Body of pancreas (tissue), 4 donors: ENCODE data around the gene IGIP. TPM values are rescaled to one million over a fixed set of nuclear protein-coding genes. Genes with fewer than 3 reads are reported as not detected.

Experiments used
- ATAC-seq: fragments of 150-250 bp; one replicate; pipeline ENCODE4 v1.9.1; 2016
- DNase-seq, 4 donors: peaks; one replicate each; pipeline ENCODE4 v3.0.0-alpha.2; 2019
- H3K27ac ChIP-seq, 4 donors: fragments of 200-600 bp; sonication (generic); 1 replicate in 3 of 4; 2 replicates in 1 of 4; pipeline versions ENCODE4 v1.5.1 to v1.6.1; 2016 to 2019; ENCODE audit warnings: mild to moderate bottlenecking in 1 of 4, mixed read lengths in 1 of 4, moderate library complexity in 1 of 4
- H3K27me3 ChIP-seq, 2 donors: fragments of 200-600 bp; sonication (generic); one replicate each; pipeline ENCODE4 v1.6.0; 2016; ENCODE audit warnings: mild to moderate bottlenecking in 1 of 2
- H3K36me3 ChIP-seq, 2 donors: fragments of 200-600 bp; sonication (generic); replicated peaks in 1 of 2; 2 replicates each; pipeline ENCODE4 v1.5.1; 2016; ENCODE audit warnings: low read depth in 2 of 2; ENCODE audit not compliant: insufficient read depth in 1 of 2
- H3K4me1 ChIP-seq: fragments of 200-600 bp; sonication (generic); one replicate; pipeline ENCODE4 v1.6.0; 2016
- H3K4me3 ChIP-seq, 2 donors: fragments of 200-600 bp; sonication (generic); 1 replicate in 1 of 2; 2 replicates in 1 of 2; pipeline ENCODE4 v1.5.1; 2016 to 2019
- H3K9me3 ChIP-seq, 3 donors: fragments of 200-600 bp; sonication (generic); 1 replicate in 2 of 3; 2 replicates in 1 of 3; pipeline ENCODE4 v1.5.1; 2016
- POLR2A ChIP-seq, 3 donors: fragments of 450-650 bp; IDR thresholded peaks; one replicate each; pipeline ENCODE4 v1.6.1; 2016; ENCODE audit warnings: antibody characterized with exemption in 3 of 3, mild to moderate bottlenecking in 2 of 3
- WGBS, 2 donors: methylation state at CpG; one replicate each; pipeline ENCODE4 v1.1.5; 2017; 5-methylcytosine and 5-hydroxymethylcytosine counted together
- intact Hi-C: fragments of 100-400 bp; cut with DNase I; formaldehyde crosslinking; loops from one replicate; pipeline ENCODE4 v1.15.1; 2023
- total RNA-seq, 2 donors: library from RNA; depleted of rRNA; stranded (reverse); fragments of >200 nt; gene quantifications; one replicate each; pipeline ENCODE4 v1.1.0, GENCODE V29; 2016
- TF ChIP-seq, protein P1 (sequence below), 7 experiments: fragments of 450-650 bp in 4 of 7; fragments of 200-600 bp in 3 of 7; sonication (generic) in 3 of 7; IDR thresholded peaks; one replicate each; pipeline ENCODE4 v1.5.1; 2016 to 2019; ENCODE audit warnings: antibody characterized with exemption in 7 of 7

Gene IGIP
- total RNA-seq, 2 donors from 2014 or later: 6.3 to 16.6 TPM

GRCh38 chr5:140106805-140107311 is 18.9 kb upstream of the IGIP start:
- no peaks in the 10 kb centered on the region for H3K36me3 ChIP-seq
- H3K27ac ChIP-seq: peak overlapping the region; percentile 91 to 99 (median 98)
- ATAC-seq: peak; percentile 1
- peak overlapping the region in 1 of 2 donors; percentile 8 for H3K4me3 ChIP-seq
- no peaks in the 10 kb centered on the region for H3K9me3 ChIP-seq
- H3K27me3 ChIP-seq: no peaks in the 10 kb centered on the region
- DNase-seq: no peak
- peaks cover 30% of the 10 kb centered on the region for H3K4me1 ChIP-seq
- TF ChIP-seq, protein P1, sequence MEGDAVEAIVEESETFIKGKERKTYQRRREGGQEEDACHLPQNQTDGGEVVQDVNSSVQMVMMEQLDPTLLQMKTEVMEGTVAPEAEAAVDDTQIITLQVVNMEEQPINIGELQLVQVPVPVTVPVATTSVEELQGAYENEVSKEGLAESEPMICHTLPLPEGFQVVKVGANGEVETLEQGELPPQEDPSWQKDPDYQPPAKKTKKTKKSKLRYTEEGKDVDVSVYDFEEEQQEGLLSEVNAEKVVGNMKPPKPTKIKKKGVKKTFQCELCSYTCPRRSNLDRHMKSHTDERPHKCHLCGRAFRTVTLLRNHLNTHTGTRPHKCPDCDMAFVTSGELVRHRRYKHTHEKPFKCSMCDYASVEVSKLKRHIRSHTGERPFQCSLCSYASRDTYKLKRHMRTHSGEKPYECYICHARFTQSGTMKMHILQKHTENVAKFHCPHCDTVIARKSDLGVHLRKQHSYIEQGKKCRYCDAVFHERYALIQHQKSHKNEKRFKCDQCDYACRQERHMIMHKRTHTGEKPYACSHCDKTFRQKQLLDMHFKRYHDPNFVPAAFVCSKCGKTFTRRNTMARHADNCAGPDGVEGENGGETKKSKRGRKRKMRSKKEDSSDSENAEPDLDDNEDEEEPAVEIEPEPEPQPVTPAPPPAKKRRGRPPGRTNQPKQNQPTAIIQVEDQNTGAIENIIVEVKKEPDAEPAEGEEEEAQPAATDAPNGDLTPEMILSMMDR (IDR thresholded peaks at IDR 0.05): no peak
- TF ChIP-seq POLR2A (IDR thresholded peaks at IDR 0.05): no peak
- WGBS, 2 donors: 23 to 28% methylated on average over 16 of the region's 16 CpGs
- intact Hi-C loops: no loop called here

DNA sequence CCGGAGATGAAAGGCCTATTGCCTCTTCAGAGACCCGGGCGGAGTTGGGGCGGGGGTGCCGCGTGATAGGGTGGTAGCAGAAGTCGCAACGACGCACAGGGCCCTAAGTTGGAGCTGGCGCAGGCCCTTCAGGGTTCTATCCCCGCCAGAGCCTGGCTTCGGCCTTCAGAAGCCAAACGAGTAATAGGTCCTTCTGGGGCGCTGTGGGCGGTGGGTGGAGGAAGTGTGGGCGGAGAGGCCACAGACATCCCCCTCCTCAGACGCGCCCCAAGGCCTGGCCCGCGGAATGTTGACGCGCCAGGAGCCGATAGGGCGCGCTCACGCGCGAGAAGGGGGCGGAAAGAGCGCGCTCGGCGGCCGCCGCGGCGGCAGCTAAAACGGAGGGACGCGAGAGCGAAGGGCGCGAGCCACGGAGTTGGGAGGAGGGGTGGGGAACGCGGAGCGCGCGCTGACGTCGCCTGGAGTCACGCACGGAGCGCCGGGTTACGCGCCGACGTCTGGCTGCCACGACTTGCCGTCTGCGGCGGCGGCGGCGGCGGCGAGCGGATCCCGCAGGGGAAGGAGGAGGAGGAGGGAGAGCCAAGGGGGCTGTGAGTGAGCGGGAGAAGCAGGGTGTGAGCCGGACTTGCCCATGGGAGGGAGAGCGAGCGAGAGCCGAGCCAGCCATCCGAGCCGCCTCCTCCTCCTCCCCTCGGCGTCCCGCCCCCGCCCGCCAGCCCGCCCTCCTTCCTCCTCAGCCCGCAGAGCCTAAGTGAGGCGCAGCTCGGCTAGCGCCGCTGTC is 18.2 kb upstream of the IGIP start:
- peak; percentile 93 for ATAC-seq
- H3K36me3 ChIP-seq: no peaks in the 10 kb centered on the region
- peaks cover 36% of the 10 kb centered on the region for H3K4me1 ChIP-seq
- peak overlapping the region; percentile 91 to 99 (median 98) for H3K27ac ChIP-seq
- TF ChIP-seq POLR2A (IDR thresholded peaks at IDR 0.05): peak; percentile 89 to 96 (median 89)
- TF ChIP-seq, protein P1 (IDR thresholded peaks at IDR 0.05): peak in 4 of 7 experiments; percentile 34 to 46 (median 44)
- intact Hi-C loops: no loop called here
- WGBS, 2 donors: 0 to 1% methylated on average over 33 to 80 of the region's 88 CpGs
- H3K9me3 ChIP-seq: no peaks in the 10 kb centered on the region
- H3K4me3 ChIP-seq: peak overlapping the region; percentile 56 to 66
- no peaks in the 10 kb centered on the region for H3K27me3 ChIP-seq
- DNase-seq: peak; percentile 94 to 96 (median 95)

DNA sequence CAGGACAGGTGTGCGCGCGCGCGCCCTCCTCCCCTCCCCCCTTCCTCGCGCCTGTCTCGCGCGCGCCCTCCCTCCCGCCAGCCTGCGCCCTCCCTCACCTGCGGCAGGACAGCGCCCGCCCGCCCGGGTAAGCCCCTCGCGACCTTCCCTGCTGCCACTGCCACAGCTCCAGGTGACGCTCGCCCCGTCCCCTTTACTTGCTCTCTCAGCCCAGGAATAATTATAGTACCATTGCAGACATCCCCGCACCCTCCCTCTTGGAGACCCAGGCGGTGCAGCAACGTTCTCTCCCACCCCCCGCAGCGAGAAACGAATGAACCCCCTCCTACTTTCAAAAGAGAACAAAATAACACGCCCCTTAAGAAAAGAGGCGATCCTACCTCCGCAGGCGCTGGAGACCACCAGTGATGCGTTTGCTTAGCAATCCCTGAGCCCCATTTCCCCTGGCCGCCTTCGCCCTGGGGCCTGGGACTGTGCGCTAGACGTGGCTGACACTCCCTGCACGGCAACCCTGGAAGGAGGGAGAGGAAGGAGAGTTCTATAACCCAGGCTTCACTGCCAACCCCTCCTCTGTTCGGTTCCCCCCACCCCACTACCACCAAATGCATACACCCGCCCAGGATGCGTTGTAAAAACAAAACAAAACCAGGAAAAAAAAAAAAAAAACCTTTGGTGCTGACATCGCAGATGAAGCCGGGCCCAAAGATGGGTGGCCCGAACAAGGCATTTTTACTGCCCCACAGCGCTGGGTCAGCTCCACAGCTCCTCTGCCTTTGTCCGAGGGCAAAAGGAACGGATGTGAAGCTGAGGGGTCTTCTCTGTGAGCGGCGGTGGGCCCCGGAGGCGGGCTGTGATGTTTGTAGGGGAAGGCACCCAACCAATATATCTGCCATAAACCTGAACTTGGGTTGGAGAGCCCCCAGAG is 17.4 kb upstream of the IGIP start:
- Histone ChIP-seq H3K27ac (peak overlapping the region; percentile 91 to 99 (median 98)), H3K36me3 (no peaks in the 10 kb centered on the region), H3K4me3 (peak overlapping the region; percentile 56 to 66), H3K4me1 (peaks cover 45% of the 10 kb centered on the region), H3K27me3 (no peaks in the 10 kb centered on the region), H3K9me3 (no peaks in the 10 kb centered on the region)
- peak; percentile 21 to 94 (median 66) for DNase-seq
- intact Hi-C loops: no loop called here
- TF ChIP-seq, protein P1 (IDR thresholded peaks at IDR 0.05): no peak
- no peak for TF ChIP-seq POLR2A (IDR thresholded peaks at IDR 0.05)
- WGBS, 2 donors: 1 to 2% methylated on average over 38 to 39 of the region's 52 CpGs
- peak; percentile 9 for ATAC-seq

- Histone ChIP-seq H3K4me3 (peak overlapping the region; percentile 56 to 66), H3K36me3 (no peaks in the 10 kb centered on the region), H3K27ac (peak overlapping the region; percentile 4 to 99 (median 94)), H3K9me3 (no peaks in the 10 kb centered on the region), H3K4me1 (peaks cover 46% of the 10 kb centered on the region), H3K27me3 (no peaks in the 10 kb centered on the region)
- TF ChIP-seq, protein P1 (IDR thresholded peaks at IDR 0.05): no peak
- ATAC-seq (no peak), DNase-seq (peak in 2 of 4 donors; percentile 16 to 48)
- intact Hi-C loops: no loop called here
- WGBS, 2 donors: 12 to 16% methylated on average over 24 of the region's 24 CpGs
These were observed 16.5 kb upstream of the IGIP start for GRCh38 chr5:140109018-140109758.
